NB4 (cell line): ENCODE data around the gene SAMD4A.

Experiments used
- POLR2A ChIP-seq: IDR thresholded peaks from 2 replicates; pipeline ENCODE4 v1.6.1; 2011; ENCODE audit warnings: mild to moderate bottlenecking; ENCODE audit not compliant: insufficient read length; ENCODE audit errors: extremely low read depth
- TF ChIP-seq, protein P1 (sequence below): IDR thresholded peaks from one replicate; pipeline ENCODE4 v1.5.1; 2012; ENCODE audit warnings: low read depth, low read length
- TF ChIP-seq, protein P2 (sequence below): IDR thresholded peaks from 2 replicates; pipeline ENCODE4 v1.6.1; 2011; ENCODE audit warnings: low read depth, low read length

DNA sequence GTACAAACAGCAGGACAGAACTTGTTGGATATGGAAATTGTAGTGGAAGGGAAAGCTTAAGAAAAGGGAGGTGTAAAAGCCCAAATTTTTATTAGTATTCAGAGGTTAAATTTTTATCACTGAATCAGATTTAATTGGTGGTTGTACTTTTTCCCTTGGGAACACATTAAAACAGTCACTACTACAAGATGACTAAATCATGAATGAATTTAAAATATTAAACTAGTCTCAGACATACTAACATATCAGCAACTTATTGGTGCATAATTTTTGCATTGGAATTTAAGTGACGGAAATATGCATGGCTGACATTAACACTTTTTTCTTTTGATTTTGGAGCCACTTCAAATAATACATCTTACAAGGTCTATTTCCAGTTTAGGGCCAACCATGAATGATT is 27.6 kb downstream of the SAMD4A start:
- TF ChIP-seq, protein P1, sequence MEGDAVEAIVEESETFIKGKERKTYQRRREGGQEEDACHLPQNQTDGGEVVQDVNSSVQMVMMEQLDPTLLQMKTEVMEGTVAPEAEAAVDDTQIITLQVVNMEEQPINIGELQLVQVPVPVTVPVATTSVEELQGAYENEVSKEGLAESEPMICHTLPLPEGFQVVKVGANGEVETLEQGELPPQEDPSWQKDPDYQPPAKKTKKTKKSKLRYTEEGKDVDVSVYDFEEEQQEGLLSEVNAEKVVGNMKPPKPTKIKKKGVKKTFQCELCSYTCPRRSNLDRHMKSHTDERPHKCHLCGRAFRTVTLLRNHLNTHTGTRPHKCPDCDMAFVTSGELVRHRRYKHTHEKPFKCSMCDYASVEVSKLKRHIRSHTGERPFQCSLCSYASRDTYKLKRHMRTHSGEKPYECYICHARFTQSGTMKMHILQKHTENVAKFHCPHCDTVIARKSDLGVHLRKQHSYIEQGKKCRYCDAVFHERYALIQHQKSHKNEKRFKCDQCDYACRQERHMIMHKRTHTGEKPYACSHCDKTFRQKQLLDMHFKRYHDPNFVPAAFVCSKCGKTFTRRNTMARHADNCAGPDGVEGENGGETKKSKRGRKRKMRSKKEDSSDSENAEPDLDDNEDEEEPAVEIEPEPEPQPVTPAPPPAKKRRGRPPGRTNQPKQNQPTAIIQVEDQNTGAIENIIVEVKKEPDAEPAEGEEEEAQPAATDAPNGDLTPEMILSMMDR: no peak
- TF ChIP-seq, protein P2, sequence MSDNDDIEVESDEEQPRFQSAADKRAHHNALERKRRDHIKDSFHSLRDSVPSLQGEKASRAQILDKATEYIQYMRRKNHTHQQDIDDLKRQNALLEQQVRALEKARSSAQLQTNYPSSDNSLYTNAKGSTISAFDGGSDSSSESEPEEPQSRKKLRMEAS: no peak
- no peak for TF ChIP-seq POLR2A
